SK-N-SH treated with all-trans-retinoic acid at 6 μM for 48 hours (cell line): ENCODE measurements around the gene BTBD16.

Experiments
- ATAC-seq: fragments of 200-7000 bp; cut with Tn5 transposase; 3 replicates; pipeline ENCODE4 v1.9.1; 2020; ENCODE audit warnings: mild to moderate bottlenecking, moderate library complexity
- ARNTL ChIP-seq: fragments of 450-650 bp; formaldehyde crosslinking; IDR thresholded peaks from 2 replicates; pipeline ENCODE4 v1.5.0; 2020; ENCODE audit warnings: low read depth, mild to moderate bottlenecking, moderate library complexity, borderline replicate concordance
- BACH2 ChIP-seq: fragments of 250-450 bp; sonication (Bioruptor Pico); IDR thresholded peaks from 2 replicates; pipeline ENCODE4 v1.9.0; 2021; ENCODE audit warnings: mild to moderate bottlenecking, borderline replicate concordance
- CREB5 ChIP-seq: fragments of 250-450 bp; sonication (Bioruptor Pico); IDR thresholded peaks from 2 replicates; pipeline ENCODE4 v1.5.1; 2020; ENCODE audit warnings: low read depth, mild to moderate bottlenecking, moderate library complexity
- CSDC2 ChIP-seq: fragments of 250-450 bp; sonication (Bioruptor Pico); IDR thresholded peaks from 2 replicates; pipeline ENCODE4 v1.5.0; 2020; ENCODE audit warnings: mild to moderate bottlenecking, moderate library complexity
- GLIS3 ChIP-seq: fragments of 250-450 bp; sonication (Bioruptor Pico); IDR thresholded peaks from 2 replicates; pipeline ENCODE4 v1.5.0; 2020; ENCODE audit warnings: mild to moderate bottlenecking, moderate library complexity
- ISL1 ChIP-seq: fragments of 250-450 bp; sonication (Bioruptor Pico); IDR thresholded peaks from 2 replicates; pipeline ENCODE4 v2.1.2; 2022; ENCODE audit warnings: mild to moderate bottlenecking, moderate library complexity
- OSR1 ChIP-seq: fragments of 250-450 bp; sonication (Bioruptor Pico); IDR thresholded peaks from 2 replicates; pipeline ENCODE4 v1.8.0; 2022; ENCODE audit warnings: moderate library complexity, mild to moderate bottlenecking, inconsistent platforms
- PATZ1 ChIP-seq: fragments of 250-450 bp; sonication (Bioruptor Pico); IDR thresholded peaks from 2 replicates; pipeline ENCODE4 v1.8.0; 2020; ENCODE audit warnings: mild to moderate bottlenecking, moderate library complexity, borderline replicate concordance
- POU6F1 ChIP-seq: fragments of 250-450 bp; sonication (Bioruptor Pico); IDR thresholded peaks from 2 replicates; pipeline ENCODE4 v1.8.0; 2021; ENCODE audit warnings: low read depth, mild to moderate bottlenecking, moderate library complexity, borderline replicate concordance
- PPARA ChIP-seq: fragments of 250-450 bp; sonication (Bioruptor Pico); IDR thresholded peaks from 2 replicates; pipeline ENCODE4 v1.5.0; 2020; ENCODE audit warnings: mild to moderate bottlenecking, borderline replicate concordance
- RARB ChIP-seq: fragments of 250-450 bp; sonication (Bioruptor Pico); IDR thresholded peaks from 2 replicates; pipeline ENCODE4 v1.8.0; 2021; ENCODE audit warnings: mild to moderate bottlenecking, moderate library complexity
- TCF4 ChIP-seq: fragments of 250-450 bp; sonication (Bioruptor Pico); IDR thresholded peaks from 2 replicates; pipeline ENCODE4 v1.8.0; 2021; ENCODE audit warnings: mild to moderate bottlenecking, moderate library complexity, borderline replicate concordance
- TSHZ2 ChIP-seq: fragments of 250-450 bp; sonication (Bioruptor Pico); IDR thresholded peaks from 2 replicates; pipeline ENCODE4 v1.5.0; 2020; ENCODE audit warnings: mild to moderate bottlenecking, moderate library complexity
- ZC3H10 ChIP-seq: fragments of 250-450 bp; sonication (Bioruptor Pico); IDR thresholded peaks from 2 replicates; pipeline ENCODE4 v1.5.1; 2021; ENCODE audit warnings: mild to moderate bottlenecking, moderate library complexity
- ZFP3 ChIP-seq: fragments of 250-450 bp; sonication (Bioruptor Pico); IDR thresholded peaks from 2 replicates; pipeline ENCODE4 v1.5.0; 2020; ENCODE audit warnings: mild to moderate bottlenecking, moderate library complexity
- ZFP30 ChIP-seq: fragments of 450-650 bp; formaldehyde crosslinking; IDR thresholded peaks from 2 replicates; pipeline ENCODE4 v1.5.0; 2022; ENCODE audit warnings: mild to moderate bottlenecking, moderate library complexity
- ZNF565 ChIP-seq: fragments of 450-650 bp; formaldehyde crosslinking; conservative IDR thresholded peaks from 2 replicates; pipeline ENCODE4 v1.5.0; 2020; ENCODE audit warnings: low read depth, mild to moderate bottlenecking, moderate library complexity
- ZNF70 ChIP-seq: fragments of 450-650 bp; formaldehyde crosslinking; IDR thresholded peaks from 2 replicates; pipeline ENCODE4 v1.5.0; 2020; ENCODE audit warnings: mild to moderate bottlenecking, moderate library complexity

BTBD16 gene

GRCh38 chr10:122293961-122294380 is 22.9 kb downstream of the BTBD16 start:
- TF ChIP-seq PPARA (CRISPR knock-in tag), result no peak
- no peak for TF ChIP-seq ZC3H10 (CRISPR knock-in tag)
- no peak for TF ChIP-seq CREB5
- TF ChIP-seq ISL1, result no peak
- no peak for TF ChIP-seq TSHZ2 (CRISPR knock-in tag)
- no peak for TF ChIP-seq BACH2 (CRISPR knock-in tag)
- TF ChIP-seq TCF4 (CRISPR knock-in tag), result no peak
- TF ChIP-seq ZNF565, result no peak
- TF ChIP-seq PATZ1, result no peak
- TF ChIP-seq CSDC2 (CRISPR knock-in tag), result no peak
- no peak for TF ChIP-seq GLIS3 (CRISPR knock-in tag)
- TF ChIP-seq ZNF70 (CRISPR knock-in tag), result no peak
- no peak for TF ChIP-seq RARB (CRISPR knock-in tag)
- TF ChIP-seq ZFP3 (CRISPR knock-in tag), result no peak
- no peak for TF ChIP-seq ARNTL (CRISPR knock-in tag)
- no peak for TF ChIP-seq OSR1 (CRISPR knock-in tag)
- ATAC-seq, result no peak

GRCh38 chr10:122294511-122295450 is 23.7 kb downstream of the BTBD16 start:
- TF ChIP-seq CSDC2 (CRISPR knock-in tag) (no peak), ZFP30 (no peak), ZC3H10 (CRISPR knock-in tag) (no peak), ARNTL (CRISPR knock-in tag) (no peak), OSR1 (CRISPR knock-in tag) (no peak), POU6F1 (CRISPR knock-in tag) (no peak)
- no peak for ATAC-seq

- ATAC-seq, result no peak
- TF ChIP-seq CREB5, result no peak
- no peak for TF ChIP-seq ZC3H10 (CRISPR knock-in tag)
- TF ChIP-seq POU6F1 (CRISPR knock-in tag), result no peak
Measured at GRCh38 chr10:122295451-122295809, 24.3 kb downstream of the BTBD16 start.
